ENCODE data around the gene VRK2.

VRK2 gene

DNA sequence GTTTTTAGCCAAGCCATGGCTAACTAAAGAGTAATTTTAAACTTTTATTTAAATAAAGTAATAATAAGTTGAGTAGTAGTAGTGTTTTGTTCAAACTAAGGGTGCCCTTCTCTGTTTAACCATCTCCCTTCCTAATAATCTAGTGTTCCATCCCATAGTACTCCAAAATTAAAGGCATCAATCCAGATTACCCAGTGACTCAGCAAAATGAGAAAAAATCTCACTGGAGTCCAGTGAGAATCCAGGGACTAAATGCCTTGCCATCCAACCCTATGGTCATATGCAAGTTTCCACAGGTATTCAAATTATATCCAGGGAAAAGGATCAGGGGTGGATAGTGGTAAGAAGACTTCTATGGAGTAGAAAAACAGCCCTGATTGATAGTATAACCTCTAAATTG, 19.6 kb upstream of the VRK2 start:
- Histone ChIP-seq H3K27me3 (replicated peaks in 2 of 5; ENCODE audit: control insufficient read depth in 4 of 5, insufficient read depth in 5 of 5, low read length in 4 of 5) (no peaks in the 10 kb centered on the region), H3K4me1 (ENCODE audit: control extremely low read depth in 1 of 4, control insufficient read depth in 4 of 4, insufficient read depth in 4 of 4, low read length in 3 of 4) (no peaks in the 10 kb centered on the region), H3K27ac (ENCODE audit: insufficient read depth in 1 of 2, low read depth in 1 of 2, low read length in 2 of 2, poor library complexity in 1 of 2, severe bottlenecking in 2 of 2) (no peak overlapping the region), H3K36me3 (ENCODE audit: control insufficient read depth in 4 of 4, insufficient read depth in 4 of 4, low read length in 3 of 4) (peaks cover 0 to 2% (median 0%) of the 10 kb centered on the region in 4 experiments), H3K4me3 (ENCODE audit: control insufficient read depth in 1 of 7, extremely low read depth in 1 of 7, insufficient read depth in 4 of 7, low read depth in 2 of 7, low read length in 6 of 7) (no peak overlapping the region), H3K9me3 (ENCODE audit: control extremely low read depth in 1 of 5, control insufficient read depth in 4 of 5, insufficient read depth in 2 of 5, low read depth in 1 of 5, low read length in 4 of 5) (no peaks in the 10 kb centered on the region)
- POLR2A ChIA-PET, result no interaction called here
- CTCF ChIA-PET, result no interaction called here
- DNase-seq, result no peak

DNA sequence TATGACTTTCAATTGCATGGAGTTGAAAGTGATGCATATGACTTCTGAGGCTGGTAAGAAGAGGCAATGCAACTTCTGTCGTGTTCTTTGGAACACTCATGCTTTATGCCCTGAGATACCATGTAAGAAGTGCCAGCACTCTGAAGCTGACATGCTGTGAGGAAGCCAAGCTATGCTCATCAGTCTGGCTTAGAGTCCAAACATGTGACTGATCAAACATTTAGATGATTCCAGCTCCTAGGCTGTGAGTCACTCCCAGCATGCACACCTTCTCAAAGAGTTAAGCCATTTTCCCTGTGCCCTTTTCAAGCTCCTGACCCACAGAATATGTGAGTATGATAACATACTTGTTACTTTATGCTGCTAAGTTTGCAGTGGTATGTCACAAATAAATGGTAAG, 15.8 kb upstream of the VRK2 start:
- Histone ChIP-seq H3K4me3 (ENCODE audit: control insufficient read depth in 1 of 7, extremely low read depth in 1 of 7, insufficient read depth in 4 of 7, low read depth in 2 of 7, low read length in 6 of 7) (no peak overlapping the region), H3K27me3 (replicated peaks in 2 of 5; ENCODE audit: control insufficient read depth in 4 of 5, insufficient read depth in 5 of 5, low read length in 4 of 5) (no peaks in the 10 kb centered on the region), H3K4me1 (ENCODE audit: control extremely low read depth in 1 of 4, control insufficient read depth in 4 of 4, insufficient read depth in 4 of 4, low read length in 3 of 4) (no peaks in the 10 kb centered on the region), H3K9me3 (ENCODE audit: control extremely low read depth in 1 of 5, control insufficient read depth in 4 of 5, insufficient read depth in 2 of 5, low read depth in 1 of 5, low read length in 4 of 5) (no peaks in the 10 kb centered on the region), H3K36me3 (ENCODE audit: control insufficient read depth in 4 of 4, insufficient read depth in 4 of 4, low read length in 3 of 4) (no peaks in the 10 kb centered on the region), H3K27ac (ENCODE audit: insufficient read depth in 1 of 2, low read depth in 1 of 2, low read length in 2 of 2, poor library complexity in 1 of 2, severe bottlenecking in 2 of 2) (no peak overlapping the region)
- DNase-seq, result no peak
- 100% methylated on average over 1 of the region's 1 CpG for WGBS (ENCODE audit: insufficient coverage)
- POLR2A ChIA-PET, result interaction anchor here (1.1 kb wide), 1 partner anchor 16 kb away, joined by 4 read pairs; the partner anchor contains the start of gene VRK2
- CTCF ChIA-PET, result no interaction called here

DNA sequence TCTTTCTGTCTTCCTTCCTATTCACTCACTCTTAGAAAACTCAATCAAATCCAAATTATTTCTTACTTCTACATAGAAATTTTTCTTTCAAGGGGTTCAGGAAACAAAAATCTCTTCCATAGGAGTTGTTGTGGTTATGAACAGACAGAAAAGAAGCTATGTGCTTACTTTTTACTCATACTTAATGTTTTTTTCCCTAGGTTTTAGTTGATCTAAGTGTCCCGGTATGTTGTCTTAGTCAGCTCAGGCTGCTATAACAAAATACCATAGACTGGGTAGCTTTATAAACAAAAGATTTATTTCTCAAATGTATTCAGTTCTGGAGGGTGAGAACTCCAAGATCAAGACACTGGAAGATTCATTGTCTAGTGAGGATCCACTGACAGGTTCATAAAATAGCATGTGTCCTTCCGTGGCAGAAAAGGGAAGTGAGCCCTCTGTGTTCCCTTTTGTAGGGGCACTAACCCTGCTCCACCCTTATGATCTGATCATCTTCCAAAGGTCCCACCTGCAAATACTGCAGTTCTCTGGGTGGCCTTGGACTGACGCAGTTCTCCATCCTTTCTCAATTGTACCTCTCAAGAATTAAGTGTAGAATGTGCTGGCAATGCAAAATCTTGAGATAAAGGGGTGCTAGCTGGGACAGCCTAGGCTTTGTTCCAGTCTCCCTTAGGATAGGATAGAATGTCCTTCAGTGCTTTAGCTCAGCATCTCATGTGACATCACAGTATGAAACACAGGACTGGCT, 14.4 kb upstream of the VRK2 start:
- CTCF ChIA-PET, result interaction anchor here (1.0 kb wide), 1 partner anchor 8 kb away, joined by 3 read pairs; no protein-coding TSS in a partner anchor
- no peak overlapping the region for H3K27ac ChIP-seq (ENCODE audit: insufficient read depth in 1 of 2, low read depth in 1 of 2, low read length in 2 of 2, poor library complexity in 1 of 2, severe bottlenecking in 2 of 2)
- peak in 2 of 3 donors; percentile 45 to 55 for DNase-seq

DNA sequence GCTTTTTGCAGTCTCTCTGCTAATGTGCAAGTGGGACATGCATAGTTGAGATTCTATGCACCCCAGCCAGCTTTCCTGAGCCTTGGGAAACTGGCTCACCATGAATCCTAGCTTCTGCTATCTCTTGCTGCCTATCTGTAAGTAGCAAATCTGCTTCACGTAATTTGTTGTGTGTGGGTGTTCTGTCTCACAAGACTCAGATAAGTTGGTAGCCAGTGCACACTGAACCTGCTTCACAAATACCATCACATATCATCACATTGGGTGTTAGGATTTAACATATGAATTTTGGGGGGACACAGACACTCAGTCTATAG, 13.9 kb upstream of the VRK2 start:
- no peak overlapping the region for H3K27ac ChIP-seq (ENCODE audit: insufficient read depth in 1 of 2, low read depth in 1 of 2, low read length in 2 of 2, poor library complexity in 1 of 2, severe bottlenecking in 2 of 2)
- POLR2A ChIA-PET, result no interaction called here
- no peaks in the 10 kb centered on the region for H3K9me3 ChIP-seq (ENCODE audit: control extremely low read depth in 1 of 5, control insufficient read depth in 4 of 5, insufficient read depth in 2 of 5, low read depth in 1 of 5, low read length in 4 of 5)
- H3K4me3 ChIP-seq (ENCODE audit: control insufficient read depth in 1 of 7, extremely low read depth in 1 of 7, insufficient read depth in 4 of 7, low read depth in 2 of 7, low read length in 6 of 7), result no peak overlapping the region
- no peaks in the 10 kb centered on the region for H3K27me3 ChIP-seq (replicated peaks in 2 of 5; ENCODE audit: control insufficient read depth in 4 of 5, insufficient read depth in 5 of 5, low read length in 4 of 5)
- WGBS (ENCODE audit: insufficient coverage), result no CpG with 5 or more reads among the region's 1 CpG
- CTCF ChIA-PET, result no interaction called here
- no peak for DNase-seq
- peaks cover 0 to 2% (median 0%) of the 10 kb centered on the region in 4 experiments for H3K36me3 ChIP-seq (ENCODE audit: control insufficient read depth in 4 of 4, insufficient read depth in 4 of 4, low read length in 3 of 4)
- no peaks in the 10 kb centered on the region for H3K4me1 ChIP-seq (ENCODE audit: control extremely low read depth in 1 of 4, control insufficient read depth in 4 of 4, insufficient read depth in 4 of 4, low read length in 3 of 4)

More for the DNA sequence above, 14.4 kb upstream of the VRK2 start:
- H3K4me1 ChIP-seq (ENCODE audit: control extremely low read depth in 1 of 4, control insufficient read depth in 4 of 4, insufficient read depth in 4 of 4, low read length in 3 of 4), result no peaks in the 10 kb centered on the region
- H3K9me3 ChIP-seq (ENCODE audit: control extremely low read depth in 1 of 5, control insufficient read depth in 4 of 5, insufficient read depth in 2 of 5, low read depth in 1 of 5, low read length in 4 of 5), result no peaks in the 10 kb centered on the region
- POLR2A ChIA-PET, result interaction anchor here (1.1 kb wide), 1 partner anchor 14 kb away, joined by 4 read pairs; the partner anchor contains the start of gene VRK2
- H3K27me3 ChIP-seq (replicated peaks in 2 of 5; ENCODE audit: control insufficient read depth in 4 of 5, insufficient read depth in 5 of 5, low read length in 4 of 5), result no peaks in the 10 kb centered on the region
- H3K4me3 ChIP-seq (ENCODE audit: control insufficient read depth in 1 of 7, extremely low read depth in 1 of 7, insufficient read depth in 4 of 7, low read depth in 2 of 7, low read length in 6 of 7), result no peak overlapping the region
- 50% methylated on average over 2 of the region's 3 CpGs for WGBS (ENCODE audit: insufficient coverage)
- H3K36me3 ChIP-seq (ENCODE audit: control insufficient read depth in 4 of 4, insufficient read depth in 4 of 4, low read length in 3 of 4), result peaks cover 0 to 2% (median 0%) of the 10 kb centered on the region in 4 experiments

DNA sequence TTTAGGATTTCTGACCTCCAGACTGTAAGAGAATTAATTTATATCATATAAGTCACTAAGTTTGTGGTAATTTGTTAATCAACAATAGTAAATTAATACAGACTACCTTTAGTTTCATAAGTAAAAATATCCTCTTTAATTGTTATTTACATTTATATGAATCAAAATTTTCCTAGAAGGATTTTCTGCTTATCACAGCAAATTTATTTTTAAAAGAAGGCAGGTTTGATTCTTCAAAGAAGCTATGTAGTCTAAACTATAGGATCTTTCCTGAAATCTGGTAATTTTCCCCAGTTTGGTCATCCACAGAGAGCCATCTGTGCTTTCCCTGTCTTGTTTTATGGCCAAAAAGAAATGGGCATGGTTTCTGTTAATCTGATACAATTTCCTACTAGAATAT, 13.1 kb upstream of the VRK2 start:
- H3K27ac ChIP-seq (ENCODE audit: insufficient read depth in 1 of 2, low read depth in 1 of 2, low read length in 2 of 2, poor library complexity in 1 of 2, severe bottlenecking in 2 of 2), result no peak overlapping the region
- no peaks in the 10 kb centered on the region for H3K4me1 ChIP-seq (ENCODE audit: control extremely low read depth in 1 of 4, control insufficient read depth in 4 of 4, insufficient read depth in 4 of 4, low read length in 3 of 4)
- H3K4me3 ChIP-seq (ENCODE audit: control insufficient read depth in 1 of 7, extremely low read depth in 1 of 7, insufficient read depth in 4 of 7, low read depth in 2 of 7, low read length in 6 of 7), result no peak overlapping the region
- no peak for DNase-seq
- CTCF ChIA-PET, result no interaction called here
- H3K36me3 ChIP-seq (ENCODE audit: control insufficient read depth in 4 of 4, insufficient read depth in 4 of 4, low read length in 3 of 4), result peaks cover 0 to 2% (median 1%) of the 10 kb centered on the region in 4 experiments
- no peaks in the 10 kb centered on the region for H3K27me3 ChIP-seq (replicated peaks in 2 of 5; ENCODE audit: control insufficient read depth in 4 of 5, insufficient read depth in 5 of 5, low read length in 4 of 5)
- POLR2A ChIA-PET, result no interaction called here
- H3K9me3 ChIP-seq (ENCODE audit: control extremely low read depth in 1 of 5, control insufficient read depth in 4 of 5, insufficient read depth in 2 of 5, low read depth in 1 of 5, low read length in 4 of 5), result peaks cover 0 to 2% (median 0%) of the 10 kb centered on the region in 5 experiments

DNA sequence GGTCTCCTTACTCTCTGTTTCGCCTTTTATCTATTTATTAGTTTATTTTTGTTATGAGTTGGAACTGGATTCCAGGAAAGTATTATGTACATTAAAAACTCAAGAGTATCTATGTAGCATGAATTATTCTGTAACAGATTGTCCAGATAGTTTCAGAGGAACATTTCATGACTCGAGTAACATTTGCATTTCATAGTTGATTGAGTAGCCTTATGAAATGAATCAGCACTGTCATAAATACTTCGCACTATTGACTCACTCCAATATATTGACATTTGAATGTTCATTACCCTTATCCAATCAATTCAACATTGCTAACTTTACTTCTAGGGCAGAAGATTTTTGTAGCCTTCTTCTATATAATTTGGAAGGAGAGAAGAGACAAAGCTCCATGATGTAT, 11.3 kb upstream of the VRK2 start:
- H3K9me3 ChIP-seq (ENCODE audit: control extremely low read depth in 1 of 5, control insufficient read depth in 4 of 5, insufficient read depth in 2 of 5, low read depth in 1 of 5, low read length in 4 of 5), result peaks cover 0 to 2% (median 0%) of the 10 kb centered on the region in 5 experiments

DNA sequence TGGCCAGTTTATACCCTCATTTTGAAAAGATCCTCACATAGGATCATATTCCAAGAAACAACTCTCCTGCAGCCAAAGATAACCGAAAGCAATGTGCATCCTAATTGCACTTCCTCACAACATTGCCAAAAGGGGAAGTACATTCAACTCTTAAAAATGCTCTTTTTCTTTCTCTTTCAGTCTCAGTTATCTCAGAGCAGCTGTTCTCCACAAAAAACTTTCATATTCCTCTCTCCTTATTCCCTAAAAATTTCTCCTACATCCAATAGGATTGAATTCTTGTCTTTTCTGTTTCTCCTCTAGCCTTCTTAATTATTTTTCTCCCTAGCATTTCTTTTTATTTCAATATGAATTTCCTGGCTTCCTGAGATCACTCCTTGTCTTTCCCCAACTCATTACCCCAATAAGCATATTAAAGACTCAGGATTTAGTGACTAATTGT, 7.4 kb upstream of the VRK2 start:
- no peaks in the 10 kb centered on the region for H3K27me3 ChIP-seq (replicated peaks in 2 of 5; ENCODE audit: control insufficient read depth in 4 of 5, insufficient read depth in 5 of 5, low read length in 4 of 5)
- DNase-seq, result peak; percentile 70 to 96 (median 92)
- H3K27ac ChIP-seq (ENCODE audit: insufficient read depth in 1 of 2, low read depth in 1 of 2, low read length in 2 of 2, poor library complexity in 1 of 2, severe bottlenecking in 2 of 2), result peak overlapping the region in 1 of 2 experiments; percentile 76
- ChIA-PET POLR2A (interaction anchor here (0.5 kb wide), 1 partner anchor 111 kb away, joined by 5 read pairs; no protein-coding TSS in a partner anchor), CTCF (no interaction called here)
- H3K4me3 ChIP-seq (ENCODE audit: control insufficient read depth in 1 of 7, extremely low read depth in 1 of 7, insufficient read depth in 4 of 7, low read depth in 2 of 7, low read length in 6 of 7), result peak overlapping the region in 5 of 7 experiments; percentile 19 to 57 (median 31)
- H3K9me3 ChIP-seq (ENCODE audit: control extremely low read depth in 1 of 5, control insufficient read depth in 4 of 5, insufficient read depth in 2 of 5, low read depth in 1 of 5, low read length in 4 of 5), result peaks cover 0 to 2% (median 0%) of the 10 kb centered on the region in 5 experiments
- H3K36me3 ChIP-seq (ENCODE audit: control insufficient read depth in 4 of 4, insufficient read depth in 4 of 4, low read length in 3 of 4), result peaks cover 0 to 2% (median 2%) of the 10 kb centered on the region in 4 experiments
- peaks cover 0 to 25% (median 13%) of the 10 kb centered on the region in 4 experiments for H3K4me1 ChIP-seq (ENCODE audit: control extremely low read depth in 1 of 4, control insufficient read depth in 4 of 4, insufficient read depth in 4 of 4, low read length in 3 of 4)
- WGBS (ENCODE audit: insufficient coverage), result 0% methylated on average over 1 of the region's 1 CpG

More for the DNA sequence above, 11.3 kb upstream of the VRK2 start:
- ChIA-PET CTCF (no interaction called here), POLR2A (no interaction called here)
- no peak overlapping the region for H3K27ac ChIP-seq (ENCODE audit: insufficient read depth in 1 of 2, low read depth in 1 of 2, low read length in 2 of 2, poor library complexity in 1 of 2, severe bottlenecking in 2 of 2)
- no peaks in the 10 kb centered on the region for H3K27me3 ChIP-seq (replicated peaks in 2 of 5; ENCODE audit: control insufficient read depth in 4 of 5, insufficient read depth in 5 of 5, low read length in 4 of 5)
- H3K4me1 ChIP-seq (ENCODE audit: control extremely low read depth in 1 of 4, control insufficient read depth in 4 of 4, insufficient read depth in 4 of 4, low read length in 3 of 4), result peaks cover 0 to 11% (median 8%) of the 10 kb centered on the region in 4 experiments
- peaks cover 0 to 2% (median 1%) of the 10 kb centered on the region in 4 experiments for H3K36me3 ChIP-seq (ENCODE audit: control insufficient read depth in 4 of 4, insufficient read depth in 4 of 4, low read length in 3 of 4)
- no peak for DNase-seq
- WGBS (ENCODE audit: insufficient coverage), result 100% methylated on average over 1 of the region's 3 CpGs
- no peak overlapping the region for H3K4me3 ChIP-seq (ENCODE audit: control insufficient read depth in 1 of 7, extremely low read depth in 1 of 7, insufficient read depth in 4 of 7, low read depth in 2 of 7, low read length in 6 of 7)

Measured in common myeloid progenitor, CD34-positive (primary cell).